Breast epithelium (tissue), 3 donors: ENCODE measurements around the gene KIF6.

ENCODE experiments used
- POLR2AphosphoS5 ChIP-seq, 3 donors: sonication (generic); formaldehyde crosslinking; IDR thresholded peaks; one replicate each; pipeline ENCODE4 v1.6.1; 2017; ENCODE audit warnings: antibody characterized with exemption in 3 of 3
- TF ChIP-seq, protein P1 (sequence below), 3 donors: fragments of 450-650 bp; IDR thresholded peaks; one replicate each; pipeline ENCODE4 v1.5.1; 2016 to 2017; ENCODE audit warnings: antibody characterized with exemption in 3 of 3, mild to moderate bottlenecking in 3 of 3, moderate library complexity in 3 of 3

DNA sequence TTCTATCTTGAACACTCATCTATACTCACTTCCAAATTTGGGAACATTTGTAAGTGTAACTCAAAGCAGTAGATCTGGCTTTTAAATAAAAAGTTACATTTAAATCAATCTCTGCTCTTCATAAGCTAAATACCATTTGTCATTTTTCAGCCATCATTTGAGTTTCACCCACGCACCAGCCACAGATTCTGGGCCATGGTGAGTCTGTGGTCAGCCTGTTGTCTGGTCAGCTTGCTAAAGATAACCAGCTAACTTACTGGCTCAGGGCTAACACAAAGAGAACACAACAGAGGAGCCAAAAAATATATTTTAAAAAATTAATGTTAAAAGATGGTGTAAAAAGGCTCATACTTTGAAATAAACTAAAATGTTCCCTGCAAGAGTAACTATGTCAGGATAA, 181.3 kb downstream of the KIF6 start:
- TF ChIP-seq, protein P1, sequence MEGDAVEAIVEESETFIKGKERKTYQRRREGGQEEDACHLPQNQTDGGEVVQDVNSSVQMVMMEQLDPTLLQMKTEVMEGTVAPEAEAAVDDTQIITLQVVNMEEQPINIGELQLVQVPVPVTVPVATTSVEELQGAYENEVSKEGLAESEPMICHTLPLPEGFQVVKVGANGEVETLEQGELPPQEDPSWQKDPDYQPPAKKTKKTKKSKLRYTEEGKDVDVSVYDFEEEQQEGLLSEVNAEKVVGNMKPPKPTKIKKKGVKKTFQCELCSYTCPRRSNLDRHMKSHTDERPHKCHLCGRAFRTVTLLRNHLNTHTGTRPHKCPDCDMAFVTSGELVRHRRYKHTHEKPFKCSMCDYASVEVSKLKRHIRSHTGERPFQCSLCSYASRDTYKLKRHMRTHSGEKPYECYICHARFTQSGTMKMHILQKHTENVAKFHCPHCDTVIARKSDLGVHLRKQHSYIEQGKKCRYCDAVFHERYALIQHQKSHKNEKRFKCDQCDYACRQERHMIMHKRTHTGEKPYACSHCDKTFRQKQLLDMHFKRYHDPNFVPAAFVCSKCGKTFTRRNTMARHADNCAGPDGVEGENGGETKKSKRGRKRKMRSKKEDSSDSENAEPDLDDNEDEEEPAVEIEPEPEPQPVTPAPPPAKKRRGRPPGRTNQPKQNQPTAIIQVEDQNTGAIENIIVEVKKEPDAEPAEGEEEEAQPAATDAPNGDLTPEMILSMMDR (IDR thresholded peaks at IDR 0.05), result no peak
- no peak for TF ChIP-seq POLR2AphosphoS5 (IDR thresholded peaks at IDR 0.05)
